GM12878 (cell line): ENCODE measurements around the gene PCF11. TPM values are rescaled to one million over a fixed set of nuclear protein-coding genes. Genes with fewer than 3 reads are reported as not detected.

Experiments used
- BRCA1 ChIP-seq: IDR thresholded peaks from 2 replicates; pipeline ENCODE4 v1.6.1; 2011; ENCODE audit warnings: low read depth, low read length, improper control_type of control experiment
- CEBPB ChIP-seq, 2 experiments: fragments of 150-350 bp in 1 of 2; IDR thresholded peaks; 2 replicates each; pipeline ENCODE4 v1.6.1; 2012 to 2014; ENCODE audit warnings: low read depth in 2 of 2, low read length in 2 of 2, borderline replicate concordance in 1 of 2, inconsistent platforms in 1 of 2
- ETV6 ChIP-seq, 2 experiments: fragments of 450-650 bp in 1 of 2; IDR thresholded peaks in 1 of 2; conservative IDR thresholded peaks in 1 of 2; 2 replicates each; pipeline ENCODE4 v1.6.1; 2014; ENCODE audit warnings: antibody characterized with exemption in 1 of 2, borderline replicate concordance in 1 of 2, low read depth in 1 of 2, mild to moderate bottlenecking in 1 of 2, moderate library complexity in 1 of 2
- GATAD2B ChIP-seq: fragments of 450-650 bp; conservative IDR thresholded peaks from 2 replicates; pipeline ENCODE4 v1.6.1; 2017; ENCODE audit warnings: low read depth, mild to moderate bottlenecking, moderate library complexity
- HCFC1 ChIP-seq: fragments of 150-350 bp; IDR thresholded peaks from 2 replicates; pipeline ENCODE4 v1.6.1; 2014; ENCODE audit warnings: low read length
- HDGF ChIP-seq: fragments of 450-650 bp; IDR thresholded peaks from 2 replicates; pipeline ENCODE4 v1.6.1; 2016; ENCODE audit warnings: antibody characterized with exemption
- IKZF1 ChIP-seq: fragments of 450-650 bp; conservative IDR thresholded peaks from 2 replicates; pipeline ENCODE4 v1.6.1; 2017; ENCODE audit warnings: antibody characterized with exemption, mild to moderate bottlenecking
- JUNB ChIP-seq: IDR thresholded peaks from 2 replicates; pipeline ENCODE4 v1.6.1; 2016; ENCODE audit warnings: antibody characterized with exemption, mild to moderate bottlenecking
- LARP7 ChIP-seq: fragments of 450-650 bp; IDR thresholded peaks from 2 replicates; pipeline ENCODE4 v1.6.1; 2017; ENCODE audit warnings: mild to moderate bottlenecking
- MEF2A ChIP-seq: IDR thresholded peaks from 2 replicates; pipeline ENCODE4 v1.6.1; 2011; ENCODE audit warnings: low read depth, mild to moderate bottlenecking, low read length, moderate library complexity; ENCODE audit not compliant: insufficient read depth
- RFX5 ChIP-seq: IDR thresholded peaks from 2 replicates; pipeline ENCODE4 v1.6.1; 2011; ENCODE audit warnings: low read depth, low read length, improper control_type of control experiment
- ZBTB40 ChIP-seq: fragments of 450-650 bp; IDR thresholded peaks from 2 replicates; pipeline ENCODE4 v1.6.1; 2016; ENCODE audit warnings: mild to moderate bottlenecking, moderate library complexity, borderline replicate concordance
- ZNF592 ChIP-seq: fragments of 450-650 bp; IDR thresholded peaks from 2 replicates; pipeline ENCODE4 v1.6.1; 2017; ENCODE audit warnings: mild to moderate bottlenecking, moderate library complexity
- ZNF687 ChIP-seq: fragments of 450-650 bp; IDR thresholded peaks from 2 replicates; pipeline ENCODE4 v1.6.1; 2017; ENCODE audit warnings: mild to moderate bottlenecking, moderate library complexity
- ZSCAN29 ChIP-seq: fragments of 450-650 bp; IDR thresholded peaks from 2 replicates; pipeline ENCODE4 v1.6.1; 2017; ENCODE audit warnings: mild to moderate bottlenecking, moderate library complexity
- polyA plus RNA-seq, 11 experiments: library from polyadenylated mRNA; depleted of rRNA in 4 of 11; unstranded in 6 of 11; stranded (reverse) in 5 of 11; fragments of >200 nt; fragmentation: Nextera tagmentation in 4 of 11; fragmentation: Illumina TruSeq in 1 of 11; extraction: Ambion mirVana in 4 of 11; extraction: Trizol in 1 of 11; gene quantifications; 1 replicate in 1 of 11; 2 replicates in 10 of 11; pipeline versions ENCODE4 v1.2.1 to v1.2.3, GENCODE V29; 2011 to 2016; ENCODE audit warnings: inconsistent platforms in 2 of 11, missing spikeins in 2 of 11, low read depth in 1 of 11
- total RNA-seq, 4 experiments: library from RNA; depleted of rRNA in 3 of 4; stranded (reverse); fragments of >200 nt in 3 of 4; fragmentation: Illumina TruSeq in 1 of 4; extraction: Trizol in 1 of 4; gene quantifications; 2 replicates each; pipeline versions ENCODE4 v1.2.1 to v1.2.3, GENCODE V29; 2013 to 2021

PCF11 gene
- total and polyA plus RNA-seq, 10 of the 15 experiments (the other 5 are each of a cell fraction or from before 2014, with no cell fraction given) = 9.2 to 90.4 (median 48.0) TPM

GRCh38 chr11:83156144-83156995, 561 bp upstream of the PCF11 start (continued):
- TF ChIP-seq ZBTB40 (peak; percentile 36; the same call in 1 of the 2 replicates), MEF2A (no peak), ZNF687 (no peak), IKZF1 (peak; percentile 92), LARP7 (peak; percentile 55), HDGF (no peak), CEBPB (IDR thresholded peaks at IDR 0.05; ENCODE audit: borderline replicate concordance in 1 of 2, low read depth in 2 of 2, low read length in 2 of 2) (peak in 1 of 2 experiments; percentile 99; a peak in 2 of 4 replicates), BRCA1 (no peak), JUNB (no peak), ZNF592 (no peak), ETV6 (conservative IDR thresholded peaks at IDR 0.05 in 1 of 2, IDR thresholded peaks at IDR 0.05 in 1 of 2; ENCODE audit: borderline replicate concordance in 1 of 2, low read depth in 1 of 2) (peak in 1 of 2 experiments; percentile 31; a peak in 1 of 4 replicates), ZSCAN29 (no peak), RFX5 (peak; percentile 100), GATAD2B (no peak; the same call in 1 of the 2 replicates), HCFC1 (peak; percentile 41)
